Calu3 (cell line): ENCODE data around the gene CMTM8. TPM values are rescaled to one million over a fixed set of nuclear protein-coding genes. Genes with fewer than 3 reads are reported as not detected.
"Not testable (repeated sequence)": the region's sequence is repeated elsewhere in the genome, so short reads cannot be mapped to it uniquely, and the experiment has no call there.

Experiments
- Bru-seq: library from RNA; stranded (reverse); fragments of 400-500 nt; gene quantifications from one replicate; lab custom pipeline; 2021; lab: Mats Ljungman, UMichigan
- BruChase-seq, 2 experiments: library from RNA; stranded (reverse); fragments of 400-500 nt; gene quantifications; one replicate each; lab custom pipeline; 2021; lab: Mats Ljungman, UMichigan
- BruUV-seq: library from RNA; stranded (reverse); fragments of 400-500 nt; replicated peaks from 2 replicates; lab custom pipeline; 2021; lab: Mats Ljungman, UMichigan
- CTCF ChIA-PET: fragments of 300-600 bp; sonication (Branson Sonifier 250); formaldehyde crosslinking; loops from one replicate; lab custom pipeline; 2022; ENCODE audit warnings: antibody characterized with exemption; lab: Charles Lee
- DNase-seq: peaks from one replicate; pipeline ENCODE4 v3.0.0; 2022
- H3K27ac Mint-ChIP-seq: one replicate; pipeline ENCODE4 v1.8.0; 2022; ENCODE audit warnings: mixed read lengths; ENCODE audit not compliant: unreplicated experiment
- H3K27me3 Mint-ChIP-seq: one replicate; pipeline ENCODE4 v1.8.0; 2022; ENCODE audit warnings: mixed read lengths; ENCODE audit not compliant: unreplicated experiment
- H3K36me3 Mint-ChIP-seq: one replicate; pipeline ENCODE4 v1.8.0; 2022; ENCODE audit warnings: mild to moderate bottlenecking, moderate library complexity, mixed read lengths; ENCODE audit not compliant: insufficient read depth, unreplicated experiment
- H3K4me1 Mint-ChIP-seq: one replicate; pipeline ENCODE4 v1.8.0; 2022; ENCODE audit warnings: mild to moderate bottlenecking, low read depth, mixed read lengths; ENCODE audit not compliant: unreplicated experiment
- H3K4me3 Mint-ChIP-seq: one replicate; pipeline ENCODE4 v1.8.0; 2022; ENCODE audit warnings: mild to moderate bottlenecking, low read depth, moderate library complexity, mixed read lengths; ENCODE audit not compliant: unreplicated experiment
- H3K9me3 Mint-ChIP-seq: one replicate; pipeline ENCODE4 v1.8.0; 2022; ENCODE audit warnings: low read depth, mixed read lengths; ENCODE audit not compliant: unreplicated experiment
- CTCF ChIP-seq: fragments of 200-600 bp; IDR thresholded peaks from one replicate; pipeline ENCODE4 v1.8.0; 2022; ENCODE audit warnings: antibody characterized with exemption; ENCODE audit not compliant: unreplicated experiment
- intact Hi-C: fragments of 100-400 bp; cut with micrococcal nuclease; formaldehyde crosslinking; loops from one replicate; pipeline ENCODE4 v1.10.0; 2022; ENCODE audit not compliant: unreplicated experiment
- long read RNA-seq: library from polyadenylated mRNA; stranded (forward); transcript quantifications from one replicate; pipeline ENCODE4 v2.0.0, GENCODE V29; 2022
- total RNA-seq: library from RNA; stranded (reverse); gene quantifications from 2 replicates; pipeline ENCODE4 v1.2.3, GENCODE V29; 2022

CMTM8 gene, protein sequence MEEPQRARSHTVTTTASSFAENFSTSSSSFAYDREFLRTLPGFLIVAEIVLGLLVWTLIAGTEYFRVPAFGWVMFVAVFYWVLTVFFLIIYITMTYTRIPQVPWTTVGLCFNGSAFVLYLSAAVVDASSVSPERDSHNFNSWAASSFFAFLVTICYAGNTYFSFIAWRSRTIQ
- total RNA-seq (19.0 and 19.9 TPM in 2 replicates), Bru-seq, nascent RNA (percentile 70 among the genes with signal in this experiment), BruChase-seq, experiment 1, labeled RNA remaining after a 6-hour chase (percentile 70 among the genes with signal in this experiment), BruChase-seq, experiment 2, labeled RNA remaining after a 2-hour chase (percentile 65 among the genes with signal in this experiment)
- long read RNA-seq, transcript CMTM8-201 (4 exons, 1,174 nt): major isoform, 17 of 21 reads
- long read RNA-seq, partial matches to known transcripts: 1 of 21 reads
- long read RNA-seq, other reads (novel, unspliced or antisense): 3 of 21 reads

DNA sequence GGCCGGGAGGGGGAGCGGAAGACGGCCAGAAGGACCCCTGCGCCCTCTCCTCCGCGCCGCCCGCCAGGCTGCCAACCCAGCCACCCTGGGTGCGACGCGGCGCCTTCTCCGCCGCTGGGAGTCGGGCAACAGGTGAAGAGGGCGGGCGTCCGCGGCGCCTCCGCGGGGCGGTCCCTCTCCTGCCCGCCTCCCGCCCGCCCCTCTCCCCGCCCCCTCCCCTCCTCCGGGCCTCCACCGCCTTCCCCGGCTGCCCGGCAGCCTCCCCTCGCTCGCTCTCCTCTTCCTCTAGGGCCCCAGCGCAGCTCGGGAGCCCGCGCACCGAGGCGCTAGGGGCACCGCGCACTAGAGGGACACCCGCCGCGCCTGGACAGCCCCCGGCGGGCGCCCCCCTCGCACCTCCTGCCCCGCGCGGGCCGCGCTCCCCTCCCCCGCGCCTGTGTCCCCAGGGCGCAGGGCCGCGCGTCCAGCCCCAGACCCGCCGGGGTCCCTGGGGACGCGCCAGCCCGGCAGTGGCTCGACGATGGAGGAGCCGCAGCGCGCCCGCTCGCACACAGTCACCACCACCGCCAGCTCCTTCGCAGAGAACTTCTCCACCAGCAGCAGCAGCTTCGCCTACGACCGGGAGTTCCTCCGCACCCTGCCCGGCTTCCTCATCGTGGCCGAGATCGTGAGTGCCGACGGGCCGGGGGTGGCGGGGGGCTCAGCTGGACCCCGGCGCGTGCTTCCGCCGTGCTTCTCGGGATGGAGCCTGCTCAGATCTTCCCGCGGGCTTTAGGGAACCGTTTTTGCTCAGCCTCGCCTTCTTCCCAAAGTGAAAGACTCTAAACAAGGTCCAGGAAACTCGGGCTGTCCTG lies at the start of gene CMTM8:
Gene CMTM8, plus strand, starts transcription at position 228 of the 854 bp plus-strand sequence. Its CDS starts 293 bp downstream, at position 521.
- intact Hi-C loops: loop anchor here (5.0 kb wide), 1 partner anchor 61 kb away; no protein-coding TSS in a partner anchor
- Mint-ChIP-seq H3K36me3 (peaks cover 22% of the 10 kb centered on the region), H3K4me3 (peak within 1 kb of the TSS; percentile 81), H3K4me1 (peaks cover 38% of the 10 kb centered on the region), H3K27me3 (peaks cover 11% of the 10 kb centered on the region), H3K9me3 (no peaks in the 10 kb centered on the region), H3K27ac (peak within 1 kb of the TSS; percentile 50)
- TF ChIP-seq CTCF: no peak
- CTCF ChIA-PET: interaction anchor here (0.6 to 1.5 kb wide), 4 partner anchors 11 to 479 kb away, joined by 4 to 5 read pairs (median 4); no protein-coding TSS in a partner anchor
- no TSS peak for BruUV-seq
- DNase-seq: peak; percentile 79

- no TSS peak for BruUV-seq
- intact Hi-C loops: no loop called here
- Mint-ChIP-seq H3K4me1 (no peaks in the 10 kb centered on the region), H3K27me3 (no peaks in the 10 kb centered on the region), H3K4me3 (no peak overlapping the region), H3K36me3 (no peaks in the 10 kb centered on the region), H3K9me3 (no peaks in the 10 kb centered on the region), H3K27ac (no peak overlapping the region)
- CTCF ChIA-PET: no interaction called here
- TF ChIP-seq CTCF: no peak
- no peak for DNase-seq
These were observed 48.8 kb upstream of the CMTM8 start for GRCh38 chr3:32189693-32190092.

- intact Hi-C loops: not testable (repeated sequence)
These were observed 47.9 kb upstream of the CMTM8 start for GRCh38 chr3:32190556-32190955.

GRCh38 chr3:32193101-32193500 lies 45.4 kb upstream of the CMTM8 start:
- intact Hi-C loops: no loop called here
- no peaks in the 10 kb centered on the region for H3K4me1 Mint-ChIP-seq
- H3K27ac Mint-ChIP-seq: no peak overlapping the region
- no peaks in the 10 kb centered on the region for H3K36me3 Mint-ChIP-seq
- no peaks in the 10 kb centered on the region for H3K9me3 Mint-ChIP-seq
- CTCF ChIA-PET: no interaction called here
- H3K27me3 Mint-ChIP-seq: peaks cover under 1% of the 10 kb centered on the region
- no peak overlapping the region for H3K4me3 Mint-ChIP-seq
- DNase-seq: no peak
- no TSS peak for BruUV-seq
- TF ChIP-seq CTCF: no peak

More at GRCh38 chr3:32190556-32190955, 47.9 kb upstream of the CMTM8 start:
- H3K27me3 Mint-ChIP-seq, H3K36me3 Mint-ChIP-seq, H3K27ac Mint-ChIP-seq, DNase-seq, CTCF ChIA-PET, BruUV-seq, H3K9me3 Mint-ChIP-seq, H3K4me1 Mint-ChIP-seq, H3K4me3 Mint-ChIP-seq: not testable (repeated sequence)
